ENCODE measurements around the gene PDZD8.

DNA sequence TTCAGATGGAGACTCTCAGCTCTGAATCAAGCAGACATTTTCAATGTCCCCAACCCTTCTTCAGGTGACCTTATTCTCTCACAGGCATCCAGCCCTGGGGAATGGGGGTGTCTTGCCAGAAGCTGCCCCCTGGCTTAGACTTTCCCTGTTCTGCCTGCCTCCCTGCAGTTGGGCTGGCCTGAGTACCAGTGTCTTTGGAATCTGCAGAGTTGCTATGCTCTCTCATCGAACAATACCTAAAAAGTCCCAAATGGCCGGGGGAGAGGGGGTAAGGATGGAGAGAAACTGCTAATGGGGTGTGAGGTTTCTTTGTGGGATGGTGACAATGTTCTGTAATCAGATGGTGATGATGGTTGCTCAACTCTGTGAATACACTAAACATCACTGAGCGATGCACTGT is 113.7 kb downstream of the PDZD8 start:
- TF ChIP-seq, protein P1, sequence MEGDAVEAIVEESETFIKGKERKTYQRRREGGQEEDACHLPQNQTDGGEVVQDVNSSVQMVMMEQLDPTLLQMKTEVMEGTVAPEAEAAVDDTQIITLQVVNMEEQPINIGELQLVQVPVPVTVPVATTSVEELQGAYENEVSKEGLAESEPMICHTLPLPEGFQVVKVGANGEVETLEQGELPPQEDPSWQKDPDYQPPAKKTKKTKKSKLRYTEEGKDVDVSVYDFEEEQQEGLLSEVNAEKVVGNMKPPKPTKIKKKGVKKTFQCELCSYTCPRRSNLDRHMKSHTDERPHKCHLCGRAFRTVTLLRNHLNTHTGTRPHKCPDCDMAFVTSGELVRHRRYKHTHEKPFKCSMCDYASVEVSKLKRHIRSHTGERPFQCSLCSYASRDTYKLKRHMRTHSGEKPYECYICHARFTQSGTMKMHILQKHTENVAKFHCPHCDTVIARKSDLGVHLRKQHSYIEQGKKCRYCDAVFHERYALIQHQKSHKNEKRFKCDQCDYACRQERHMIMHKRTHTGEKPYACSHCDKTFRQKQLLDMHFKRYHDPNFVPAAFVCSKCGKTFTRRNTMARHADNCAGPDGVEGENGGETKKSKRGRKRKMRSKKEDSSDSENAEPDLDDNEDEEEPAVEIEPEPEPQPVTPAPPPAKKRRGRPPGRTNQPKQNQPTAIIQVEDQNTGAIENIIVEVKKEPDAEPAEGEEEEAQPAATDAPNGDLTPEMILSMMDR (IDR thresholded peaks at IDR 0.05; ENCODE audit: low read depth, low read length), result no peak
- TF ChIP-seq MAX (IDR thresholded peaks at IDR 0.05; ENCODE audit: low read depth, low read length) (no peak), POLR2A (IDR thresholded peaks at IDR 0.05; ENCODE audit: extremely low read depth, insufficient read length) (no peak)
